DND-41 (cell line): Measurements from ENCODE around the gene IPCEF1.

Experiments used
- ATAC-seq: fragments of 200-7000 bp; cut with Tn5 transposase; 3 replicates; pipeline ENCODE4 v1.9.1; 2021; ENCODE audit warnings: low read depth; ENCODE audit not compliant: insufficient read depth
- DNase-seq: peaks from one replicate; pipeline ENCODE4 v3.0.0-alpha.2; 2020
- H2AFZ ChIP-seq: 2 replicates; pipeline ENCODE4 v1.6.0; 2012; ENCODE audit warnings: low read depth, low read length
- H3K27ac ChIP-seq: 2 replicates; pipeline ENCODE4 v1.5.1; 2012; ENCODE audit warnings: low read length, inconsistent platforms
- H3K27me3 ChIP-seq: fragments of 200-600 bp; sonication (generic); 2 replicates; pipeline ENCODE4 v1.6.0; 2012; ENCODE audit warnings: low read length, mild to moderate bottlenecking, inconsistent platforms; ENCODE audit not compliant: insufficient read depth, poor library complexity
- H3K36me3 ChIP-seq: 2 replicates; pipeline ENCODE4 v1.5.1; 2012; ENCODE audit warnings: low read length, inconsistent platforms; ENCODE audit not compliant: insufficient read depth
- H3K4me1 ChIP-seq: 2 replicates; pipeline ENCODE4 v1.5.1; 2012; ENCODE audit warnings: mild to moderate bottlenecking, low read length; ENCODE audit not compliant: insufficient read depth
- H3K4me2 ChIP-seq: 2 replicates; pipeline ENCODE4 v1.6.0; 2012; ENCODE audit warnings: mild to moderate bottlenecking, moderate library complexity, low read length, inconsistent platforms; ENCODE audit not compliant: insufficient read depth
- H3K4me3 ChIP-seq, 2 experiments: fragments of 200-600 bp in 1 of 2; shearing (Covaris generic) in 1 of 2; 2 replicates each; pipeline ENCODE4 v1.5.1; 2012 to 2016; ENCODE audit warnings: inconsistent platforms in 2 of 2, low read length in 2 of 2, mild to moderate bottlenecking in 2 of 2, low read depth in 1 of 2, moderate library complexity in 1 of 2
- H3K79me2 ChIP-seq: 2 replicates; pipeline ENCODE4 v1.6.0; 2012; ENCODE audit warnings: low read length, inconsistent platforms; ENCODE audit not compliant: insufficient read depth
- H3K9ac ChIP-seq: 2 replicates; pipeline ENCODE4 v1.6.0; 2012; ENCODE audit warnings: low read depth, mild to moderate bottlenecking, inconsistent platforms, low read length, moderate library complexity
- H3K9me3 ChIP-seq: 2 replicates; pipeline ENCODE4 v1.5.1; 2012; ENCODE audit warnings: low read length, moderate library complexity, mild to moderate bottlenecking, inconsistent platforms; ENCODE audit not compliant: insufficient read depth, severe bottlenecking
- H4K20me1 ChIP-seq: 2 replicates; pipeline ENCODE4 v1.6.0; 2012; ENCODE audit warnings: low read length; ENCODE audit not compliant: insufficient read depth
- CTCF ChIP-seq: IDR thresholded peaks from 2 replicates; pipeline ENCODE4 v1.5.1; 2012; ENCODE audit warnings: borderline replicate concordance, low read length, moderate library complexity, mild to moderate bottlenecking; ENCODE audit not compliant: poor library complexity, severe bottlenecking; ENCODE audit errors: extremely low read depth
- EZH2 ChIP-seq: IDR thresholded peaks from 3 replicates; pipeline ENCODE4 v1.6.1; 2012; ENCODE audit warnings: borderline replicate concordance, low read depth, mild to moderate bottlenecking, moderate library complexity, low read length, inconsistent platforms; ENCODE audit not compliant: severe bottlenecking

Gene IPCEF1

DNA sequence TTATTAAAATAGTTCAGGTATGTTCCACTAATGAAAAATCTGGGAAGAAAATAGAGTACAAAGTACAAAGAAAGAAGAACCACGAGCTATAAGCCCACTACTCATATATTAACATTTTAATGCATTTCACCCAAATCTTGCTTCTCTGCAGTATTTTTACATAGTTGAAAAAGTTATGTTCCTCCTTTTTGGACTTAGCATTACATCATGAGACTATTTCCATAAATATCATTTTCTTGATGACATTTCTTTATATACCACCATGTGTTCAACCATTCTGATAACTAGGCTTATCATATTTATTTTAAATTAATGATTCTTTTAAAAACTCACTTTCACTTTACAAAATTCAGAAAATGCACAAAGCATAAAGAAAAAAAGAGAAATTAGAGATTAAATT, 3.0 kb downstream of the IPCEF1 start:
- ATAC-seq = no peak
- H3K79me2 ChIP-seq = no peaks in the 10 kb centered on the region

GRCh38 chr6:154352898-154353585, 3.6 kb downstream of the IPCEF1 start:
- H3K4me3 ChIP-seq = no peak overlapping the region
- no peaks in the 10 kb centered on the region for H4K20me1 ChIP-seq
- no peak overlapping the region for H3K4me2 ChIP-seq
- H2AFZ ChIP-seq = no peak overlapping the region
- no peak overlapping the region for H3K9ac ChIP-seq
- H3K27me3 ChIP-seq = no peaks in the 10 kb centered on the region
- ATAC-seq (no peak), DNase-seq (no peak)
- H3K9me3 ChIP-seq = no peaks in the 10 kb centered on the region
- H3K79me2 ChIP-seq = no peaks in the 10 kb centered on the region
- H3K4me1 ChIP-seq = no peaks in the 10 kb centered on the region
- H3K27ac ChIP-seq = no peak overlapping the region
- no peaks in the 10 kb centered on the region for H3K36me3 ChIP-seq
- no peak for TF ChIP-seq CTCF
- no peak for TF ChIP-seq EZH2

More for the DNA sequence above, 3.0 kb downstream of the IPCEF1 start:
- Histone ChIP-seq H3K9ac (no peak overlapping the region), H2AFZ (no peak overlapping the region), H3K9me3 (no peaks in the 10 kb centered on the region), H3K27ac (no peak overlapping the region), H3K4me1 (no peaks in the 10 kb centered on the region), H3K4me3 (no peak overlapping the region), H4K20me1 (no peaks in the 10 kb centered on the region), H3K4me2 (no peak overlapping the region), H3K36me3 (no peaks in the 10 kb centered on the region), H3K27me3 (no peaks in the 10 kb centered on the region)
- no peak for DNase-seq
- TF ChIP-seq EZH2 (no peak), CTCF (no peak)

GRCh38 chr6:154350293-154350692, 6.3 kb downstream of the IPCEF1 start:
- Histone ChIP-seq H3K9ac (no peak overlapping the region), H3K9me3 (no peaks in the 10 kb centered on the region), H3K4me2 (no peak overlapping the region), H2AFZ (no peak overlapping the region), H3K27ac (no peak overlapping the region), H3K36me3 (no peaks in the 10 kb centered on the region), H3K4me1 (no peaks in the 10 kb centered on the region), H3K27me3 (no peaks in the 10 kb centered on the region), H3K4me3 (no peak overlapping the region), H3K79me2 (no peaks in the 10 kb centered on the region), H4K20me1 (no peaks in the 10 kb centered on the region)
- no peak for ATAC-seq
- TF ChIP-seq EZH2 = no peak
- TF ChIP-seq CTCF = no peak
- DNase-seq = no peak

DNA sequence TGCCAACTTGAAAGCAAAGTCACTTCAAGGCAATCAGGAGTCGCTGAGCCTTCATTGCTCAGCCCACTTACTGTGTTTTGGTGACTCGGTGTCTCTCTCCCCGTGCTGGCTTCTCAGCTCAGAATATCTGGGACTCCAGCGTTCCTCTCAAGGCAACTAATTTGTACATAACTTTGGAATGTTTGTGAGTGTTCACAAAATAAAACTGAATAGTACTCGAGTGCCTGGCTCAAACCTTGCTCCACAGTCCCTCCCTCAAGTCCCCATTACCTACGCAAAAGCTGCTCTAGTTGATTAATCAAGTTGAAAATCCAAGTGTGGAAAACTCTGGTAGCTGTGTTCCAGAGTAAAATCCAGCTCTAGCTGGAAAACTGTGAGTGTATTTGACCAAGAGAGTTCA, 8.6 kb downstream of the IPCEF1 start:
- no peak overlapping the region for H3K9ac ChIP-seq
- H3K27ac ChIP-seq = no peak overlapping the region
- no peaks in the 10 kb centered on the region for H4K20me1 ChIP-seq
- TF ChIP-seq EZH2 = no peak
- TF ChIP-seq CTCF = no peak
- H3K79me2 ChIP-seq = no peaks in the 10 kb centered on the region
- no peak for DNase-seq
- H2AFZ ChIP-seq = no peak overlapping the region
- no peaks in the 10 kb centered on the region for H3K27me3 ChIP-seq
- H3K9me3 ChIP-seq = no peaks in the 10 kb centered on the region
- H3K4me2 ChIP-seq = no peak overlapping the region
- ATAC-seq = no peak
- no peak overlapping the region for H3K4me3 ChIP-seq
- H3K36me3 ChIP-seq = no peaks in the 10 kb centered on the region
- no peaks in the 10 kb centered on the region for H3K4me1 ChIP-seq
